Left ventricle myocardium superior (tissue), 1 donor: Measurements from ENCODE around the gene TMEM176B. TPM values are rescaled to one million over a fixed set of nuclear protein-coding genes. Genes with fewer than 3 reads are reported as not detected.
"Not testable (repeated sequence)": the region's sequence is repeated elsewhere in the genome, so short reads cannot be mapped to it uniquely, and the experiment has no call there.

Experiments used
- ATAC-seq: fragments of 200-7000 bp; cut with Tn5 transposase; one replicate; pipeline ENCODE4 v1.9.1; 2020; ENCODE audit warnings: mild to moderate bottlenecking, moderate library complexity
- DNase-seq: peaks from one replicate; pipeline ENCODE4 v3.0.0-alpha.2; 2020
- intact Hi-C: fragments of 100-400 bp; cut with micrococcal nuclease; formaldehyde crosslinking; loops from one replicate; pipeline ENCODE4 v1.11.0; 2022
- total RNA-seq: library from RNA; stranded (reverse); fragmentation: NEBNext Ultra II Directional; extraction: Animal tissue kit (Norgen Biotek cat#: 25700); gene quantifications from one replicate; pipeline ENCODE4 v1.2.1, GENCODE V29; 2021
- donor health status: DM: no; HTN: yes; CAD: no; lungs with severe emphysema.

TMEM176B gene
- total RNA-seq, 1 donor from 2014 or later = 45.2 TPM

- intact Hi-C loops = no loop called here
- ATAC-seq (no peak), DNase-seq (no peak)
Observed at GRCh38 chr7:150799156-150799555, 1.0 kb downstream of the TMEM176B start.

DNA sequence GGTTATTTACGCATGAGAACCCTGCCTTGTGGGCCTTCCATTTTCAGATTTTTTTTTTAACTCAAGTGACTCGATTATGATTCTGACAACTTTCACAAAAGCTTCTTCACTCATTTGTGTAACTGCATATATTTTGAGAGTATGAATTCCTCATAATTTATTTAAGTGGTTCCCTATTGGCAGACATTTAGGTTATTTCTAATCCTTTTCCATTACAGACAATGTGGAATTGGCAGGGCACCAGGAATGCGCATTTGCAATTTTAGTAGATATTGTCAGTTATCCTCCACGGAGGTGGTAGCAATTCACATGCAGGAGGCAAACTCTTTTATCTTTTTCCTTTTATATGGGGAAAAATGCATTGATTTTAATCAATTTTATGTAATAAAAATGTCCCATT is 2.5 kb downstream of the TMEM176B start:
- intact Hi-C loops = no loop called here
- ATAC-seq (no peak), DNase-seq (no peak)

GRCh38 chr7:150793569-150794238 is 6.5 kb downstream of the TMEM176B start:
- intact Hi-C loops = no loop called here
- DNase-seq = no peak
- ATAC-seq = no peak

DNA sequence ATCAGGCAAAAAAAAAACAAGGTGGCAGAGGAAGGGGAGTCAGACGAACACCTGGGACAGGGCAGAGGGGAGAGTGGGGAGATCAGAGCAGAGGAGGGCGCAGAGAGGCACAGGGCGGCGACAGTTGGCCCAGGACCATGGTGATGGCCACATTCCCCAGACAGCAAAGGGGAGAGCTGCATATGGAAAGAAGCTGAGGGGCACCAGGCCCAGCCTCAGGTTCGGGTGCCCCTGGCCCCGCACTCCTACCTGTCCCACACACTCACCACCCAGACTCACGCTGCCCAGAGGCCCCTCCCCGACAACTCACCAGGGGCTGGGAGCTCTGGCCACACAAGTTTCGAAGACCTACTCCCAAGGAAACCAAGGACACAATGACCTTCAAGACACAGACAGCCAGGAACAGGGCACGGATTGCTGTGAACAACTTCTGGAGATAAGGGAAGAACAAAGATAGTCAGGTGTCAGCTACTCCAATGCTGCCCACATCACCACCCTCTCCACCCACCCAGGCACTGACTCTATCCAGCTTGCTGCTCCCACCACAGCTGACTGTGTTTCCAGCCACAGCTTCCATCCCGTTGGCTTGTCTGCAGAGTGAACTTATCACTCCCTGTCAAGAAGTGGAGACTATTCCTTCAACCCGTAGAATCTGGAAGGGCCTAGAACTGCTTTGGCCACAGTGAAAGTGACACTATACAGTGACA is 8.3 kb downstream of the TMEM176B start:
- DNase-seq = no peak
- intact Hi-C loops = no loop called here
- no peak for ATAC-seq

DNA sequence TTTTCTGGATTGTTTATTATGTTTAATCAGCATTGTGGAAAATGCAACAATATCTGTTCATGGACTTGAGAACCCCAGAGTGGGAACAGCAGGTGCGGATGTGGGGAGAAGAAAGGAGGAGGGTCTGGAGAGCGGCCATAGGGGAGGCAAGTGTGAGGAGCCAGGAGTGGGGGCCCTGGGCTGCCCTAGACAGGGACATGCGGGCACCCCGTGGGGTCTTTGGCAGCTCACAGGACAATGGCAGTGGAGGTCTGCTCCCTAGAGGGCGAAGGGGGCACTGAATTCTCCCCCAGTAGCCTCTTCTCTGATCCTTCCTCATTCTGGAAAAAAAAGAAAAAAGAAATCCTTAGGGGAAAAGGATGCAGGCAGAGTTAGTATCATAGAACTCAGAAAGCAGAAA is 8.9 kb downstream of the TMEM176B start:
- DNase-seq (no peak), ATAC-seq (no peak)
- intact Hi-C loops = no loop called here

- ATAC-seq (no peak), DNase-seq (no peak)
- intact Hi-C loops = no loop called here
Observed at GRCh38 chr7:150790416-150791075, 9.6 kb downstream of the TMEM176B start.

GRCh38 chr7:150788474-150789269 is 11.5 kb downstream of the TMEM176B start:
- ATAC-seq (peak; percentile 75), DNase-seq (peak; percentile 71)
- intact Hi-C loops = loop anchor here (10.0 kb wide), 1 partner anchor 196 kb away; no protein-coding TSS in a partner anchor

- ATAC-seq = peak; percentile 57
- intact Hi-C loops = loop anchor here (10.0 kb wide), 1 partner anchor 197 kb away; no protein-coding TSS in a partner anchor
- peak; percentile 52 for DNase-seq
Observed at GRCh38 chr7:150787321-150788281, 12.6 kb downstream of the TMEM176B start.

DNA sequence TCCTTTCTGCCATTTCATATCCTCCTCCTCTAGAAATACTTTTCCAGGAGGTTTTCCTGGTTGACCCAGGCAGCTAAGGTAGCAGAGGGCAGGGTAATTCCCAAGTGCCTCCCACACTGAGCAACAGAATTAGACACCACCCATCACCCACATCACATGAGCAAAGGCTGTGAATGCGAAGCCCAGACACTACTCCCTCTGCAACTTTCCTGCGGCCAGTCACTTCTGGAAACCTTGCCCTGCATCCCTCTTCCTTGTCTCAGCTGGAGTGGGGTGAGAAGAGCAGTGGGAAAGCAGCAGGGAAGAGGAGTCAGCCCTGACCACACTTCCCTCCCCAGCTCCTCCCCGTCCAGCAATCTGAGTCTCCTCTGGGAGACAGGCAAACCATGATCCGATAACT is 15.2 kb downstream of the TMEM176B start:
- peak; percentile 56 for ATAC-seq
- intact Hi-C loops = loop anchor here (10.0 kb wide), 1 partner anchor 200 kb away; no protein-coding TSS in a partner anchor
- no peak for DNase-seq

DNA sequence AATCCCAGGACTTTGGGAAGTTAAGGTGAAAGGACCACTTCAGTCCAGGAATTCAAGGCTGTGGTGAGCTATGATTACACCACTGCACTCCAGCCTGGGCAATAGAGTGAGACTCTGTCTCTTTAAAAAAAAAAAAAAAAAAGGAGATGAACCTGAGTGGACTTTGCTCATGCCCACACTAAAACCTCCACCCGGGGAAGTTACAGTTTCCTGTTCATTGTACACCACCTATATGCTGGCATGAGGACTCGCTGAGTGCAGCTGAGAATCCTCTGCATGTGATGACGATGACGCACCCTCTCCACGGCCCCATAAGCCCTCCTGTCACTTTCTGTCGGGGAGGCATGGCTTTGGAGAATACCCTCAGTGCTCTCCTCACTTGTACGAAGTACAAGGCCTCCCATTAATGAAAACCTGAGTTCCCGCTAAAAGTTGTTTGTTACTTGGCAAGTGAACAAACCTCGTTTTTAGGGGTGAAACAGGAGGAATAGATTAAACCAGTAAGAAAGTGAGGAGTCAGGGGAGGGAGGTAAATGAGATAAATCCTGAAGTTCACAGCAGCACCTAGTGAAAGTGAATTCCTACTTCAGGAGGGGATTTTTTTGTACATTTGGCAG is 15.9 kb downstream of the TMEM176B start:
- ATAC-seq (no peak), DNase-seq (no peak)
- intact Hi-C loops = loop anchor here (10.0 kb wide), 1 partner anchor 201 kb away; no protein-coding TSS in a partner anchor

GRCh38 chr7:150781961-150782360 is 18.2 kb downstream of the TMEM176B start:
- ATAC-seq = no peak
- no peak for DNase-seq
- intact Hi-C loops = loop anchor here (10.0 kb wide), 1 partner anchor 203 kb away; no protein-coding TSS in a partner anchor

GRCh38 chr7:150781103-150781502 is 19.1 kb downstream of the TMEM176B start:
- peak; percentile 28 for ATAC-seq

DNA sequence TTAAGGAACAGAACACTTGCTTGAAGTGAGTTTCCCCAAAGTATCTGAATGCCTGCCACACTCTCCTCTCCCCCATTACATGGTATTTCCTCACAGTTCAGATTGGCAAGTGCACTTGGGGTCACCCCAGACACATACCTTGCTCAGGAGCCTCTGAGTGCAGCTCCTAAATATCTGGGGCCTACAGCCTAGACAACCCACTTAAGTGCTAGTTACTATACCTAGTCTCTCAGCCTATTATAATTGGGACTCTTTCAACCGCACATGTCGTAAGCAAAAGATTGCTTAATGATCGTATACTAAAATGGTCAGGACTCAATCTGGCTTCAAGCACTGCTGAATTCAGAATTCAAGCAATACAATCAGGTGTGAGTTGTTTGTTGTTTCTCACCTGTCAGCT is 19.9 kb downstream of the TMEM176B start:
- DNase-seq (no peak), ATAC-seq (no peak)
- intact Hi-C loops = loop anchor here (10.0 kb wide), 1 partner anchor 205 kb away; no protein-coding TSS in a partner anchor

More at GRCh38 chr7:150781103-150781502, 19.1 kb downstream of the TMEM176B start:
- DNase-seq = no peak
- intact Hi-C loops = loop anchor here (10.0 kb wide), 1 partner anchor 204 kb away; no protein-coding TSS in a partner anchor

GRCh38 chr7:150778738-150779301 is 21.3 kb downstream of the TMEM176B start:
- ATAC-seq = peak; percentile 90
- intact Hi-C loops = loop anchor here (2.0 kb wide), 1 partner anchor 98 kb away; no protein-coding TSS in a partner anchor
- peak; percentile 90 for DNase-seq

DNA sequence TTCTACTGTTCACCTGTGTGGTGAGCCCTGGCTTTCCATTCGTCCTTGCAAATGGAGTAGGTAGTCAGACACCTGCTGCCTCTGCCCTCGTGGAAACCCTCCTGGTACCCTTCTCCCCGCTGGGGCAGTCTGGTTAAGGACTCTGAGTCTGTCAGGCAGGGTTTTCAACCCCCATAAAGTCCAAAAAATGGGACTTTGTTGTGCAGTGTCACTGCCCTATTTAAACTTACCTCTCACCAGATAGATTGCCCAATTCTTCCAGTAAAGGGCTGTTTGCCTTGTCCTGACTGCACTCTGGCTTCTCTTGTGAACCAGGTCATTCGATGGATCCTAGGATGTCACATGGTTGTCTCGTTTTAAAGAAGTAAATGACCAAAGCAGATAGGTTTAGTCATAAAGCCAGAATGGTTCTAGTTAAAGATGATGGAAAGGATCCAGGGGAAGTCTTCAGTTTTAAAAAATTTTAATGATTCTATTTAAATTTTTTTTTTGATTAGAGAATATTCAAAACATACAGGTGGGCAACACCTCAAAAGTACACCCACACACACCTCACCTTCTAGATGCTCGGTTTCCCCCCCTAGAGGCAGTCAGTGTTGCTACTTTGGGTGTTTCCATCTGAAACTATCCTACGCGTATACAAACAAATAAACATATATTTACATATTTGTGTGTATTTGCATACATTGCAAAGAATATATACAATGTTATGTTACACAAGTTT is 22.0 kb downstream of the TMEM176B start:
- ATAC-seq (no peak), DNase-seq (no peak)
- intact Hi-C loops = loop anchor here (2.0 kb wide), 1 partner anchor 99 kb away; no protein-coding TSS in a partner anchor

GRCh38 chr7:150774131-150774530 is 26.0 kb downstream of the TMEM176B start:
- intact Hi-C loops, DNase-seq, ATAC-seq: not testable (repeated sequence)
